Superior temporal gyrus (tissue), 1 donor: ENCODE data around the gene ABCC10.
"Not testable (repeated sequence)": the region's sequence is repeated elsewhere in the genome, so short reads cannot be mapped to it uniquely, and the experiment has no call there.

Experiments
- DNase-seq: peaks from one replicate; pipeline ENCODE4 v3.0.0-alpha.2; 2016; ENCODE audit errors: extremely low spot score

The ABCC10 gene

DNA sequence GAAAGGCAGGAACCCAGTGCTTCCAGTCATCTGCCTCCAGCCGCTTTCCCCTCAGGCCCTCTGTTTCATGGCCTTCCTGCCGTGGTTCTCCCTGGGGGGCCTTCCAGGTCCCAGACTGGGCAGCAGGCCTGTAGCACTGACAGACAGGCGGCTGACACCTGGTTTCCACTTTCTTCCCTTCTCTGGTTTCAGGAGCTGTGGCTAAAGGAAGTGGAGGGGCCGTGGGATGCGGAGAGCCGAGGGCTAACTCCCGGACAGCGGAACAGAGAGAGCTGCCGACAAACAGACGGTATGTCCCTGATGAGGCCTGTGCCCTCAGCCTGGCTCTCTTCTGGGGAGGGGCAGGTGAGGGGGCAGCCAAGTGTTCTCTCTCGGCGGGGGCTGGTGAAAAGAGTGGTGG is 70.3 kb downstream of the ABCC10 start:
- DNase-seq, result no peak

DNA sequence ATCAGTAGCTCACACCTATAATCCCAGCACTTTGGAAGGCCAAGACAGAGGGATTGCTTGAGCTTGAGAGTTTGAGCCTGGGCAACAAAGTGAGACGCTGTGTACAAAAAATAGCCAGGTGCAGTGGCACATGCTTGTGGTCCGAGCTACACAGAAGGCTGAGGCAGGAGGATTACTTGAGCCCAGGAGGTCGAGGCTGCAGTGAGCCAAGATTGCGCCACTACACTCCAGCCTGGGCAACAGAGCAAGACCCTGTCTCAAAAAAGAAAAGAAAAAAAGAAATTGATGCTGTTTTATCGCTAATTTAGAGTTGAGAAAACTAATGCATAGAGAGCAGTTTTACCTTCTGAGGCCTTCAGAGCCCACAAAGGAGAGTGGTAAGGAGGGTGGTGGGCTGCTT is 71.0 kb downstream of the ABCC10 start:
- DNase-seq, result not testable (repeated sequence)

DNA sequence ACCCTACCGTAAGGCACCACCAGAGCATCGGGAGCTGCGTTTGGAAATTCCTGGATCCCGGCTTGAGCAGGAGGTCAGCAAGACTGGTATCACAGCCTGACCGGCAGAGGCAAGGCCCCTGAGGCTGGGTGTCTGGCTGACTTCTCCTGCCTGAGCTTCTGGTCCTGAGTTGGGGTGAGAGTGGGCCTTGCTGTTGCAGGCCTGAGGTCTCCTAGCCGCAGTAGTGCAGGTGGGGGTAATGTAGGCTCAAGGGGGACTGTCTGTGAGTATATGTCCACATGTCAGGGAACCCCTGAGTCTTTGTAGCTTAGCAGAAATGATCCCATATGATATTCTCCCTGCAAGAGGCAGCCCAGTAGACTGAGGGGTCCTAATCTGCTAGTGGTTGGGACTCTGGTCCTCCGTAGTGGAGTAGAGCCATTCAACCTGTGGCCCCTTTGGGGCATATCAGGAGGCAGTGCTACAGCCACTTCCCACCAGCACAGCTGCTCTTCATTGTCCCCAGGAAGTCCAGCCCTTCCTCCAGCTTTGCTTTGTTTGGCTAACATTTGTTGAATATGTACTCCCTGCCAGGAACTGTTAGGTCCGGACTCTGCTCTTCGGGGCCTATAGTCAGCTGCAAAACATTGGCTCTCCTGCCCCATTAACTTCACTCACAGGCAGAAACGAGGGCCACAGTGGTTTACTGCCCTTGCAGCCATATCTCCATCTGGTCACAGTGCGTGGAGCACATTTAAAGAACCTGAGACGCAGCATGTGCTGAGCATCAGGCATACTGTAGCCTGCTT is 71.9 kb downstream of the ABCC10 start:
- DNase-seq, result no peak
